ENCODE data around the gene ATP2B3. TPM values are rescaled to one million over a fixed set of nuclear protein-coding genes. Genes with fewer than 3 reads are reported as not detected.
A peak's percentile ranks its signal among the peaks of the same experiment; 100 is the strongest.

Gene ATP2B3
- total RNA-seq, 1 donor from 2014 or later = not detected

- H3K4me3 ChIP-seq = no peak overlapping the region
- peaks cover 17% of the 10 kb centered on the region for H3K4me1 ChIP-seq
- H3K27ac ChIP-seq (replicated peaks) = no peak overlapping the region
- H3K36me3 ChIP-seq = peaks cover 23% of the 10 kb centered on the region
- H3K27me3 ChIP-seq (ENCODE audit: low read depth) = no peaks in the 10 kb centered on the region
- H3K9me3 ChIP-seq (replicated peaks) = no peaks in the 10 kb centered on the region
- intact Hi-C loops (cut with micrococcal nuclease) = no loop called here
- no peak for TF ChIP-seq CTCF (IDR thresholded peaks at IDR 0.05; ENCODE audit: borderline replicate concordance)
- no peak for DNase-seq
These were observed 71.5 kb downstream of the ATP2B3 start for GRCh38 chrX:153588782-153589446.

DNA sequence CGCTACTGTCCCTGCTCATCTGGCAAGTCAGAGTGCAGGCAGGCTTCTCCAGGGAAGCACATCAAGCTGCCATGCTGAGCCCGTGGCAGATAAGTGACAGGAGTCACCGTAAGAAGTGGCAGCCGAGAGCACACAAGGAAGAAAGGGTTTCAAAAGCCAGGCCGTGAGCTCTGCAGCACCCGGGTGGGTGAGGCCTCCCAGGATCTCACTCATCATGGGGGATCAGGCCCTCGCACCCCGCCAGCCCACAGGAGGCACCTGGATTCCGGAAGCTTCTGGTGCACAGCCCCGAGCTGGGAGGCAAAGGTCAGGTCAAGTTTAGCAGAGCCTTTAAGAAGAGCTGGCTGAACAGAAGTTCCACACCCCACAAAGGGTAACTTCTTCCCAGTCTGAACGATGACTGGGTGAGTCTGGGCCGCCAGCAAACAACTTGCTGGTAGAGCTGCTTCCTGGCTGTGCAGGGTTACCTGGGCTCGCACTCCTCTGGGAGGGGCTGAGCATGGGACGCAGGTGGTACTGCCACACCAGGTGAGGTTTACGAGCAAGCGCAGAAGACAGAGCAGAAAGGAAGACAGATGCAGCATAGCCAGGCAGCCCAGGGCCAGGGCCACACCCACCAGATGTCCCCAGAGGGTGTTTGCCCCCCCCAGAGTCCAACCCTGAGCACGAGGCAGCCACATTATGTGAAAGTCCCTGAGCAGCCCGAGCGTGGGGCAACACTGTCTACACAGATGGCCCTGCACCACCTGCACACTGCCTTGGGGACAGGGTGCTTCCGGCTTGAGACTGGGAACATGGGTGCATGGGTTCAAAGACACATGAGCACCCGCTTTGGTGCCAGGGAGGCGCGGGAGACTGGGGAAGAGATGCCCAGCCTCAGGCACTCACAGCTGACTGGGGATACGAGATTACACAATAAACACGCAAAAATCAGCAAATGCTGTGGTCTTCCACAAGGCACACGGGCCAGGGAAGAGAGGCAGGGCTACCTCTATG is 73.8 kb downstream of the ATP2B3 start:
- Histone ChIP-seq H3K4me3 (no peak overlapping the region), H3K27me3 (ENCODE audit: low read depth) (no peaks in the 10 kb centered on the region), H3K9me3 (replicated peaks) (no peaks in the 10 kb centered on the region), H3K4me1 (peaks cover 27% of the 10 kb centered on the region), H3K36me3 (peaks cover 23% of the 10 kb centered on the region), H3K27ac (replicated peaks) (peak overlapping the region; percentile 84)
- no peak for TF ChIP-seq CTCF (IDR thresholded peaks at IDR 0.05; ENCODE audit: borderline replicate concordance)
- no peak for DNase-seq
- intact Hi-C loops (cut with micrococcal nuclease) = no loop called here

DNA sequence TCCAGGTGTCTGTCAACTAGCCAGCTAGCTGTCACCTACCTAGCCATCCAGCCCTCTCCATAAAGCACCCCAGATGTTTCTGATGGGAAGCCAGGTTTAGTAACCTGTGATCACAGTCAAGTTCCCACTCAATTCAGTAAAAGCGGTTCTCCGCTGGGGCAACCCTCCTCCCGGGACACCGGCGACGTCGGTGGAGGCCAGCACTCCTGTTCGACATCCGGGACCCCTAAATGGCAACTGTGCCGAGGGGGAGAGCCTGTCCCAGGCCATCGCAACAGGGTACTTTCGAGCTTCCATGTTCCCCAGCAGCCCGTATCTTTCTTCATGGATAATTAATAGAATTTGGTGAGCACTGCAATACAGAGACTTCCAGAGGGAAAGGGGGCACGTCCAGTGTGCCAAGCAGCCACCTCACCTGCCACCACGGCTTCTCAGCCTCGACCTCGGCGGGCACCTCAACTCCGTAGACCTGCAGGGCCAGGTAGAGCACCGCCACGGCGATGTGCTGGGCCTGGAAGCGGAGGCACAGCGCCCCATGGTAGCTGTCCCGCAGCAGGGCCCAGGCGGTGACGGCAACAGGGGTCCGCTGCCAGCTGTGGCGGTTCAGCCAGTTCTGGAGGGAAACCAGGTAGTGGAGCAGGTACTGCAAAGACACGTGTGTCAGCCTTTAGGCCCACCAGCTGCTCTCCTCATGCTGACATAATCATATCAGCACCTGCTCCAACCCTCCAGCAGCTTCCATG is 74.8 kb downstream of the ATP2B3 start:
- intact Hi-C loops (cut with micrococcal nuclease) = no loop called here
- Histone ChIP-seq H3K4me1 (peaks cover 35% of the 10 kb centered on the region), H3K27me3 (ENCODE audit: low read depth) (no peaks in the 10 kb centered on the region), H3K4me3 (no peak overlapping the region), H3K9me3 (replicated peaks) (no peaks in the 10 kb centered on the region), H3K36me3 (peaks cover 17% of the 10 kb centered on the region), H3K27ac (replicated peaks) (peak overlapping the region; percentile 84)
- DNase-seq = no peak
- no peak for TF ChIP-seq CTCF (IDR thresholded peaks at IDR 0.05; ENCODE audit: borderline replicate concordance)

DNA sequence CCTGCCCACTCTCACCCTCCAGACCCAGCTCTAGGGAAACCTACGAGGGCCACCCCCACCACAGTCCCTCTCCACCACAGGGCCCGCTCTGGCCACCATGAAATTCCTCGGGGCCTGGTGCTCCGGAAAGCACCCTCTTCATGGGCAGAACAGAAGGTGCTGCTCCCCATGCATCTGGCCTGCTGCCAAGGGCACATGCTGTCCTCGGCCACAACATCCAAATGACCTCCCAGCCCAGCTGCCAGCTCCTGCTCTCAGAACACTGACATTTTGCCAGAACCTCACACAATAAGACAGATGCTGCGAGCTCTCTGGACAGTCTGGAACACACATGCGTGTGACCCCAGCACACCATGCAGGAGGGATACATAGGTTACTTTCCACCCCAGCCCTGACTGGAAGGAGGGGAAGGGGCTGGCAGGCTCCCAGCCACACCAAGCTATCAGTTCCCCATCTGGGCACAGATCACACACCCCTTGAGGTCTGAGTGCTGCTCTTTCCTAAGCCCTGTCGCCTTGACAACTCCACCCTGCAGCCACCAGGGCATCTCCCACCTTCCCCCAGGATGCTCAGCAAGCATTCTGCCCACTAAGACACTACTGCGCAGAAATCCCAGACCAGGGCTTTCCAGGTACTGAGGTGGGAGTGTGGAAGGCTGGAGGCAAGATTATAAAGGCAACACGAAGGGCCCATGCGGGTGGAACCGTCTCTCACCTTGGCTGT is 75.7 kb downstream of the ATP2B3 start:
- H3K9me3 ChIP-seq (replicated peaks) = no peaks in the 10 kb centered on the region
- H3K4me1 ChIP-seq = peaks cover 43% of the 10 kb centered on the region
- no peak for TF ChIP-seq CTCF (IDR thresholded peaks at IDR 0.05; ENCODE audit: borderline replicate concordance)
- peak overlapping the region; percentile 84 for H3K27ac ChIP-seq (replicated peaks)
- no peaks in the 10 kb centered on the region for H3K27me3 ChIP-seq (ENCODE audit: low read depth)
- no peak overlapping the region for H3K4me3 ChIP-seq
- peak; percentile 69 for DNase-seq
- intact Hi-C loops (cut with micrococcal nuclease) = no loop called here
- peaks cover 8% of the 10 kb centered on the region for H3K36me3 ChIP-seq
